GM18502 (cell line): Measurements from ENCODE around the gene CCDC57.

ENCODE experiments used
- ATAC-seq: cut with Tn5 transposase; IDR thresholded peaks from one replicate; pipeline ENCODE4 v1.9.1; 2021; ENCODE audit warnings: mild to moderate bottlenecking; ENCODE audit not compliant: unreplicated experiment, poor library complexity

CCDC57 gene

GRCh38 chr17:82113422-82113821 is 99.2 kb downstream of the CCDC57 start:
- ATAC-seq: no peak

- ATAC-seq: no peak
Measured at GRCh38 chr17:82112914-82113311, 99.7 kb downstream of the CCDC57 start.

GRCh38 chr17:82112181-82112913 is 100.3 kb downstream of the CCDC57 start:
- no peak for ATAC-seq

GRCh38 chr17:82110298-82110697 is 102.3 kb downstream of the CCDC57 start:
- ATAC-seq: no peak

- no peak for ATAC-seq
Measured at GRCh38 chr17:82108961-82109475, 103.6 kb downstream of the CCDC57 start.

- no peak for ATAC-seq
Measured at GRCh38 chr17:82108496-82108945, 104.1 kb downstream of the CCDC57 start.

- no peak for ATAC-seq
Measured at GRCh38 chr17:82108038-82108437, 104.6 kb downstream of the CCDC57 start.

GRCh38 chr17:82107341-82107860 is 105.2 kb downstream of the CCDC57 start:
- ATAC-seq: no peak

GRCh38 chr17:82106688-82107305 is 105.8 kb downstream of the CCDC57 start:
- ATAC-seq: peak; percentile 7

GRCh38 chr17:82105882-82106687 is 106.6 kb downstream of the CCDC57 start:
- peak; percentile 85 for ATAC-seq

- ATAC-seq: no peak
Measured at GRCh38 chr17:82105417-82105881, 107.2 kb downstream of the CCDC57 start.

GRCh38 chr17:82104797-82105416 is 107.7 kb downstream of the CCDC57 start:
- no peak for ATAC-seq

- ATAC-seq: no peak
Measured at GRCh38 chr17:82103553-82104451, 108.8 kb downstream of the CCDC57 start.

GRCh38 chr17:82101767-82102679 is 110.6 kb downstream of the CCDC57 start:
- no peak for ATAC-seq

- no peak for ATAC-seq
Measured at GRCh38 chr17:82101301-82101715, 111.3 kb downstream of the CCDC57 start.

GRCh38 chr17:82100502-82101298 is 111.9 kb downstream of the CCDC57 start:
- ATAC-seq: no peak
